ENCODE results near the gene SLC39A11. TPM values are rescaled to one million over a fixed set of nuclear protein-coding genes. Genes with fewer than 3 reads are reported as not detected.
"Not testable (repeated sequence)": the region's sequence is repeated elsewhere in the genome, so short reads cannot be mapped to it uniquely, and the experiment has no call there.

SLC39A11 gene
- total RNA-seq, 4 donors from 2014 or later, result 23.0 to 30.9 (median 27.6) TPM

DNA sequence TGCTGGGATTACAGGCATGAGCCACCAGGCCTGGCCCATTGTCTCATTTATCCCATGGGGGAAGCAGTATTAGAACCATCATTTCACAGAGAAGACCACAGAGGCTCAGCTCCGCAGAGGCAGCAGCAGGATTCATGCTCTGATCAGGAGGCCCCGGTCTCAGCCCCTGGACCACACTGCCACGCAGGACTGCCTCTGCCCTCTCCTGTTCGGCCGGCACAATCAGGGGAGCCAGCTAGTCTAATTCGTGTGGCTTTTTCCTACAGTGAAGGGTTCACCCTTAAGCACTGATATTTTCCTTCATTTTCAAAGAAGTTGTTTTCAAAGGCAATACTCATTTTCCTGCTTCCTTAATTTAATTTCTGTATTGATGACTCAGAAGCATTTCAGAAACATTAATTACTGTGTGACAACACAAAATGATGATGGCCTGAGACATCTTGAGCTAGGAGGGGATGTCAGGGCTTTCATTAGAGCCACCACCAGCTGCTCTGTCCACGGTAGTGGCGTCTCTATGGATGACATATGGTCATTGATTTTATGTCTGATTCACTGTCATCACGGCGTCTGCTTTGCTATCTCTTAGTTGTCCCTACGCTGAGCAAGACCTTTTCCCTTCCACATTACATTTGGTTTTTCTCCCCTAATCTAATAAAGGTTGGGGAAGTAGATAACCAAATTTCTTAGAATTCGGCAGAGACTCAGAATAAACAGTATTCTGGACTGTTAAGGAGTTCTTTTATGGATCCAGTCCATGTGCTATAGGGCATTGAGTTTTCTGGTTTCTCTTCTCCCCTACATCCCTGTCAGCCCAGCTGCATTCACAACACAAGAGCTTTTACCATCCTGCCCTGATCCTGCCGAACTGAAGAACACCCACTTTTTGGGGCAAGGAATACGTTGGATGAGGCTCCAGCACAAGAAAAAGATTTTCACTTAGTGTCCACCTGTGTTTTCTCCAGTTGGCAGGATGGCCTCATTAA is 314.0 kb downstream of the SLC39A11 start:
- no peaks in the 10 kb centered on the region for H3K9me3 ChIP-seq
- no peaks in the 10 kb centered on the region for H3K27me3 ChIP-seq
- DNase-seq, result no peak
- TF ChIP-seq, protein P1, sequence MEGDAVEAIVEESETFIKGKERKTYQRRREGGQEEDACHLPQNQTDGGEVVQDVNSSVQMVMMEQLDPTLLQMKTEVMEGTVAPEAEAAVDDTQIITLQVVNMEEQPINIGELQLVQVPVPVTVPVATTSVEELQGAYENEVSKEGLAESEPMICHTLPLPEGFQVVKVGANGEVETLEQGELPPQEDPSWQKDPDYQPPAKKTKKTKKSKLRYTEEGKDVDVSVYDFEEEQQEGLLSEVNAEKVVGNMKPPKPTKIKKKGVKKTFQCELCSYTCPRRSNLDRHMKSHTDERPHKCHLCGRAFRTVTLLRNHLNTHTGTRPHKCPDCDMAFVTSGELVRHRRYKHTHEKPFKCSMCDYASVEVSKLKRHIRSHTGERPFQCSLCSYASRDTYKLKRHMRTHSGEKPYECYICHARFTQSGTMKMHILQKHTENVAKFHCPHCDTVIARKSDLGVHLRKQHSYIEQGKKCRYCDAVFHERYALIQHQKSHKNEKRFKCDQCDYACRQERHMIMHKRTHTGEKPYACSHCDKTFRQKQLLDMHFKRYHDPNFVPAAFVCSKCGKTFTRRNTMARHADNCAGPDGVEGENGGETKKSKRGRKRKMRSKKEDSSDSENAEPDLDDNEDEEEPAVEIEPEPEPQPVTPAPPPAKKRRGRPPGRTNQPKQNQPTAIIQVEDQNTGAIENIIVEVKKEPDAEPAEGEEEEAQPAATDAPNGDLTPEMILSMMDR (IDR thresholded peaks at IDR 0.05), result no peak
- TF ChIP-seq POLR2A (IDR thresholded peaks at IDR 0.05), result no peak
- H3K4me1 ChIP-seq, result peaks cover 0 to 5% (median 0%) of the 10 kb centered on the region in 3 donors
- WGBS, 2 donors, result 90 to 96% methylated on average over 10 to 14 of the region's 14 CpGs
- intact Hi-C loops (cut with DNase I), result no loop called here
- peaks cover 0 to 15% (median 0%) of the 10 kb centered on the region in 3 donors for H3K36me3 ChIP-seq
- H3K4me3 ChIP-seq, result no peak overlapping the region
- no peak overlapping the region for H3K27ac ChIP-seq

DNA sequence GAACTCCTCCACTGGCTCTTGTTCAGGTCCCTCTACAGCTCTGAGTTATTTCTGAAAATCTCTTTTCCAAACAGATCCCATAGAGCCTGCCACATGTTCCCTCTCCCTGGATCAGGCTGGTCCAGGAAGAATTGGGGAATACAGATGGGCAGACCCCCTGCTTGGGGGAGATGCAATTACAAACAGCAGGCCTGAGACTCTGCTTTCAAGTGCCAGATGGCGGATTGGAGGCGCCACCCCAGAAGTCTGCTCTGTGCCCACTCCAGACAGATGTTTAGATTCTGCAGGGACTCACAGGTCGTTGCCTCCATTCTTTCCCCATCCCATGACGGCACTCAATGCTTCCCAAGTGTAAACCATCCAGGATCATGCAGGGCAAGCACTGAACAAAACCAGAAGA is 316.6 kb downstream of the SLC39A11 start:
- WGBS, 2 donors, result 75 to 80% methylated on average over 4 of the region's 4 CpGs
- Histone ChIP-seq H3K36me3 (peaks cover 0 to 21% (median 0%) of the 10 kb centered on the region in 3 donors), H3K27ac (no peak overlapping the region), H3K9me3 (no peaks in the 10 kb centered on the region), H3K4me3 (no peak overlapping the region), H3K4me1 (no peaks in the 10 kb centered on the region), H3K27me3 (no peaks in the 10 kb centered on the region)
- no peak for DNase-seq
- TF ChIP-seq, protein P1 (IDR thresholded peaks at IDR 0.05), result no peak
- no peak for TF ChIP-seq POLR2A (IDR thresholded peaks at IDR 0.05)
- intact Hi-C loops (cut with DNase I), result no loop called here

DNA sequence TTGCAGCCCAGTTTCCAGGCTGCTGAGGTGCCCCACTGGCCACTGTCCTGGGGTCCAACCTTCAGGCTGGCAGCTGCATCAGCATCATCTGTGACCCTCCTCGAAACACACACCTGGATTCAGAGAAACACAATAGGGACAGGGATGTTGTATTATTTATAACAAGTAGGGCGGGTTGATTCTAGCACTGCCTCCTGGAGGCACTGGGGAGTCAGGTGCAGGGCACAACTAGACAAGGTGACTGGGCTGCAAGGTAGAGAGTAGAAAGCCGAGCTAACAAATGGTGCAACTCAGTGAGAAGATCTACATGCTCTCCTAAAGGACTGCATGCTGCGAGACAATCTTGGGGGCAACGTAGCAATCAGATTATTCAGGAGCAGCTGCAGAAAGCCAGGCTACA is 317.3 kb downstream of the SLC39A11 start:
- Histone ChIP-seq H3K4me3 (no peak overlapping the region), H3K27me3 (no peaks in the 10 kb centered on the region), H3K36me3 (peaks cover 0 to 28% (median 4%) of the 10 kb centered on the region in 3 donors), H3K27ac (no peak overlapping the region), H3K9me3 (no peaks in the 10 kb centered on the region), H3K4me1 (no peaks in the 10 kb centered on the region)
- no peak for DNase-seq
- intact Hi-C loops (cut with DNase I), result no loop called here
- WGBS, 2 donors, result 96 to 100% methylated on average over 1 to 3 of the region's 5 CpGs
- no peak for TF ChIP-seq POLR2A (IDR thresholded peaks at IDR 0.05)

DNA sequence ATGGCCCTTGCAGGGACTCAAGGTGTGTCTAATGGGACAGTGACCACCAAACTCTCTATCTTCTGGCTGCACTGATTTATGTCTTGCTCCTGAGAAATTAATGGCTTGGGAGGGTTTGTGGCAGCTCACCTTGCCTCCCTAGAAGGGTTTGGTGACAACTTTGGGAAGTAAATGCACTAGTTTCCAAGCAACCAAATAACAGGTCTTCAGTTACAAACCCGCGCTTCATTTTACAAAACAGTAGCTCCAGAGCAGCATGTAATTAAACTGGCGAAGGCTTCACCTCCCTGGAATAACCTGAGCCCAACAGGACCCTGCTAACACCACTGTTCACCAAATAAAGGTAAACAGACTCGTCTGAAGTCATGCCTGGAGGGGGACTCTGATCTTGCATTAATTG is 318.3 kb downstream of the SLC39A11 start:
- TF ChIP-seq, protein P1 (IDR thresholded peaks at IDR 0.05), result no peak
- no peak for TF ChIP-seq POLR2A (IDR thresholded peaks at IDR 0.05)
- DNase-seq, result no peak
- H3K27ac ChIP-seq, result no peak overlapping the region
- no peak overlapping the region for H3K4me3 ChIP-seq
- 80% methylated on average over 4 of the region's 4 CpGs; no CpG with 5 or more reads in 1 of the 2 donors for WGBS, 2 donors
- H3K36me3 ChIP-seq, result peaks cover 0 to 38% (median 5%) of the 10 kb centered on the region in 3 donors
- H3K4me1 ChIP-seq, result no peaks in the 10 kb centered on the region
- no peaks in the 10 kb centered on the region for H3K9me3 ChIP-seq
- intact Hi-C loops (cut with DNase I), result no loop called here
- no peaks in the 10 kb centered on the region for H3K27me3 ChIP-seq

DNA sequence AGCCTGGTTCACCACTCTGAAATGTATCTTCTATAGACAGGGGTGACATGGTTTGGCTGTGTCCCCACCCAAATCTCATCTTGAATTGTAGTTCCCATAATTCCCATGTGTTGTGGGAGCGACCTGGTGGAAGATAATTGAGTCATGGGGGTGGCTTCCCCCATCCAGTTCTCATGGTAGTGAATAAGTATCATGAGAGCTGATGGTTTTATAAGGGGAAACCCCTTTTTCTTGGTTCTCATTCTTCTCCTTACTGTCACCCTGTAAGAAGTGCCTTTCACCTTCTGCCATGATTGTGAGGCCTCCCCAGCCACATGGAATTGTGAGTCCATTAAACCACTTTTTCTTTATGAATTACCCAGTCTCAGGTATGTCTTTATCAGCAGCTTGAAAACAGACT is 319.3 kb downstream of the SLC39A11 start:
- peaks cover 0 to 39% (median 5%) of the 10 kb centered on the region in 3 donors for H3K36me3 ChIP-seq
- WGBS, 2 donors, result 100% methylated on average over 1 of the region's 1 CpG
- H3K27ac ChIP-seq; DNase-seq; H3K27me3 ChIP-seq; H3K4me3 ChIP-seq; H3K9me3 ChIP-seq; H3K4me1 ChIP-seq; intact Hi-C loops (cut with DNase I): not testable (repeated sequence)

DNA sequence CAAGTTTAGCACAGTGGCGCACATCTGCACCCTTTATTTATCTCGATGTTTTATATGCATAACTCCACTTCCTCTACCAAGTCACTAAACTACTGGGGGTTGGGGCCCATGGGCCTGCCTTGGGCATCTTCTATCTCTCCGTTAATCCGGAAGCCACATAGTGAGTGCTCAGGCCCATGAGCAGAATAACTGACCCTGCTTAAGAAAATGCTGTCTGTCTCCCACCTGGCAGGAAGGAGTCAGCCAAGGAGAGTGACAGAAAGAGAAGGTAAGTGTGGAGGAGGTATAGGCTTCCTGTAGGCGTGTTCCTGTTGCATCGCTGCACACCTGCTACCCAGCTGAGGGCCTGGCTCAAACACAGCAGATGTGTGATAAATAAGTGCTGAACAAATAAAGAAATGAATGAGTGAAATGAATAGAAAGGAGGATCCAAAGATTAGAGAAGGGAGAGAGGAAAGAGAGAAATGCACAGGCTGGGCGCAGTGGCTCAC is 320.1 kb downstream of the SLC39A11 start:
- WGBS, 2 donors, result 94 to 95% methylated on average over 6 to 7 of the region's 7 CpGs
- no peak overlapping the region for H3K27ac ChIP-seq
- no peaks in the 10 kb centered on the region for H3K27me3 ChIP-seq
- H3K4me1 ChIP-seq, result no peaks in the 10 kb centered on the region
- DNase-seq, result no peak
- H3K9me3 ChIP-seq, result no peaks in the 10 kb centered on the region
- peaks cover 0 to 47% (median 5%) of the 10 kb centered on the region in 3 donors for H3K36me3 ChIP-seq
- H3K4me3 ChIP-seq, result no peak overlapping the region
- no peak for TF ChIP-seq POLR2A (IDR thresholded peaks at IDR 0.05)
- TF ChIP-seq, protein P1 (IDR thresholded peaks at IDR 0.05), result no peak
- intact Hi-C loops (cut with DNase I), result no loop called here

All from esophagus squamous epithelium (tissue), 5 donors.